ENCODE data around the gene RNF26.
A peak's percentile ranks its signal among the peaks of the same experiment; 100 is the strongest.

The RNF26 gene

DNA sequence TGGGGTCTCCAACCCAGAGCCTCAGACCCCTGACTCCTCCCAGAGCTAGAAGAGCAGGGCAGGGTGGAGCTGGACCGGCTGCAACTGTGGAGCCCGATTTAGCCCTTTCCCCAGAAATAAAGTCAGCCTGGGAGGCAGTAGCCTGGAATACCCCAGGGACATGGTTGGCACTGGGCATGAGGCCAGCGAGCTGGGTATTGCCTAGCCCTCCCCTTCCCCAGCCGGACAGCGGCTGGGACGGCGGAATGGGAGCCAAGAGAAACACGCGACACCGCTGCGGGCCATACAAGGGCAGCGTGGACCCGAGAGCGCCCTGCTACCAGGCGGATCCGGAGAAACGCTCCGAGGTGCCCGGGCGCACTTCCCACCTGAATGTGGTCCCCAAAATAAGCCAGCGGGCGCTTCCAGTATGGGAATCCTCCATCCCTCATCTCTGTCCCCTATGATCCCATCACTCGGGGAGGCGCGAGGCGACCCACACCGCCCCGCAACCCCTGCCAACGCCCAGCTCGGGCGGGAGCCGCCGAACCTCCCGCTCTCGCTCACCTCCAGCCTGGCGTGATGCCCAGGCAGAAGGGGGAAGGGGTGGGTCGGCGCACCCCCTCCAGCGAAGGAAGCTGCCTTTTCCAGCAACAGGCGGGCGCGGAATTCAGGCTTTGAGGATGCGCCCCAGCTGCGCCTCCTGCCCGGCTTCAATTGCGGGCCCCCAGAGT, 18.2 kb upstream of the RNF26 start:
- DNase-seq, result no peak

DNA sequence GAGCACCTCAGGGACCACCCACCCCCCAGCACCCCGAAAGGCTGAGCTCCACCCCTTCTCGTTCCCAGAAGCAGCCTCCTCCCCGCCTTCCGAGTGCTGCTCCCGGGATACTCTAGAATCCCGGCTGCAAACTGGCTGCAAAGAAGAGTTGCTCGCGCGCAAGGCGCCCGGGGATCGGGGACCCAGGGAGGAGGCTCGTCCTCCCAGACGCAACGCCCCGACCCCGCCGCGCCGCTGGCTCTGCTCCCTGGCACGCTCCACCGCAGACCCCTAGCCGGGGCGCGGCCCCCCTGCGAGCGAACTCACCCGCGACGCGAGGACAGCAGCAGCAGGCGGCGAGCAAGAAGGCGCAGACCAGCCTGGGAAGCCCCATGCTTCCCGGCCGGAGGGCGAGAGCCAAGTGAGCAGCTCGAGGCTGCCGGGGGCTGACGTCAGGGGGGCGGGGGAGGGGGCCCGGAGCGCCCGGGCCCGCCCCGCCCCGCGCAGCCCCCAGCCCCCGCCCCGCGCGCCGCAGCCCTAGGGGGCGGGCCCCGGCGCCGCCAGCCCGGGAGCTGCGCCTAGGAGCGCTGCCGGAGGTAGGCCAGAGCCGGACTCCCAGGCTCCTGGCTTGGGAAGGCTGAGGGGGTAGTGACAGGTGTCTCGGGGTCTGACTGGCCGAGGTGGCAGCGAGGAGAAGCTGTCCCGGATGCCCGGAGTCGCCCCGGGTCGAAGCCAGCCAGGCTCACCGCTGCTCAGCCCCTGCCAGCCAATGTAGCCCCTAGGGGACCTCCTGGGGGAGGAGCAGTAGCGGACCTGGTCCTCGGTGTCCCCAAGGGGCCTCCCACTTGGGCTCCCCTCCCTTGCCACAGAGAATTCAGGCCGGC, 17.4 kb upstream of the RNF26 start, which contains the start of gene MCAM:
Gene MCAM (minus strand): TSS at position 402 of the 863 bp plus-strand sequence. CDS start 29 bp downstream, at position 373.
- no peak for DNase-seq

DNA sequence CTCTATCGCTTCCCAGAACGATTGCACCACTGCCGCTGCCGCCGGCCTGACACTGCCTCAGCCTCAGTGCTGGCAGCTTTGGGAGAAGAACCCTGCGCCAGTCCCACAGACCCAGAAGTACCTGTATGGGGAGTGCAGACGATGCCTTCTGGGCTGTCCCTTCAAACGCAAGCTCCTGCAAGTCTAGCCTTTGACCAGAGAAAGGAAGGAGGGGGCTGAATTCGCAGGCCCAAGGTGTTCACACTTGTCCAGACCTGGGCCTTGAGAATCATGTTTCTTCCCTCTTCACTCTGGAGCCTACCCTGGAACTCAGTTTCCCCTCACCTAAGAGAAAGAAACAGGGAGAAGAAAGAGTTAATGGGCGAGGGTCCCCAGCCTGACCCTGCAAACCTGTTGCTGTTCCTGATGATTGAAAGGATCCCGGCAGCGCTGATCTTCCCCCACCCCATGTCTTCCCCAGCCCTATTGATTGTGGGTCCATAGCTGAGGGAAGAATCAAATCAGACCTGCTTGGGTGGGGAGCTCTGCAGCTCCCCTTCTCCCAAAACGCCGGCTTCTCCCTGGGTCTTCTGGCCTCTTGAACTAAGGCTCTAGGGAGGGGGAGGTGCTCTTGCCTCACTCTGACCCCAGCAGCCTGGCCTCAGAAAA, 16.6 kb upstream of the RNF26 start:
- DNase-seq, result no peak

DNA sequence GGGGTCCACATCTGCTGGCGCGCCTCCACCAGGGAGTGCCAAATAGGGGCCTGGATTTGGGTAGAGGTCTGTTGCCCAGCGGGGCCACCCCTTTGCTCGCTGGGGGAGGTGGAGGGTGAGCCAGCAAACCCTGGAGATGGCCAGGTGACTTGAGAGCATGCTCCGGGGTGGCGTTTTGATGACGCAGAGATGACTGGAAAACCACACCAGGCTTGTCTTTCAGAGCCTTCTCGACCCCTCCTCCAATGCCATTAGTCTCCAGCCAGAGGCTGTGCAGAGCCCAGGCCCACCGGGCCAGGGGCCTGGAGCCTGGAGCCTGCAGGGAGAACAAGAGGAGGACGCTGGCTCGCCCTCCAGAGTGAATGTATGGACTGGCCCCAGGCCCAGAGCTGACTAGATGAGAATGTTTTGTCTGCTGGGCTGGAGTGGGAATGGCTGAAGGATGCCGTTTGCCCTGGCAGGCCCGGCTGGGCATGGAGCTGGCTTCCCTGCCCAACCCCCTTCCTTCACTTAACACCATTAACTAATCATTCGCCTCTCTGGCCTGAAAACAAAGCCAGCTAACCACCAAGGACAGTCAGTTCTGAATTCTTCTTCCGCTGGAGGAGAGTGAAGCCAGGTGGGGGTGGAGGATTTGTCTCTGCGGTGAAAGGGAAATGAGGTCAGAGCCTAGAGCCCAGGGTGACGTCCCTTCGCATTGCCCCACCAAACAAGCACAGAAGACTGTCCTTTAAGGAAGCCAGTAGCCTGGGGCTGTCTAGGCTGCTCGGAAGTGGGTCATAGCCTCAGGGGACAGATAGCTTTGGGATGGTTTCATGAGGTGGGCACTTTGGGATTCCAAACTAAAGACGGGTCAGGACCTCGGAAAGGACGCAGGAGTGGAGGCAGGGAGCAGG, 15.8 kb upstream of the RNF26 start:
- DNase-seq, result no peak

DNA sequence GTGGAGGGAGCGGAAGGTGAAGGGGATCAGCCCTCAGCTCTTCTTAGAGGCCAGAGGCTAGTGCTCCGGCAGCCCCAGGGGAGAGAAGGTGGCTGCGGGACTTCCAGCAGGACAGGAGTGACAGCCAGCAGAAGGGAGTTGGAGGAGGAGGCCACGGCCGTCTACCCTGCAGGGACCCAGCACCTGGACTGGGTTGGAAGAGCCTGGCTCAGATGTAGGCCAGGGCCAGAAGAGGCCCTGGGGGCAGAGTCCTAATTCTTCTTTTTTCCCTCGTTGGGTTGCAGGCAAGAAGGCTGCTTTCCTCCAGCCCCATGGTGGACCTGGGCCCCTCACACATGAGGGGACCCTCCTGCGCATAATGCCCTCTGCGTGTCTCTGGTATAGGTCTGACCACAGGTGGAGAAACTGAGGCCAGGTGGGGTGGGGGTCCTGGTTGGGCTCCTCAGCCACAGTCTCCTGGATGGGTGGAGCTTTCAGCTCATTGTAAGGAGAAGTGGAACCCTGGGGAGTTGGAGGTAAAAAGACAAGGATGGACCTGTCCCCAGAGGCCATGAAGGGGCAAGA, 15.1 kb upstream of the RNF26 start:
- DNase-seq, result no peak

DNA sequence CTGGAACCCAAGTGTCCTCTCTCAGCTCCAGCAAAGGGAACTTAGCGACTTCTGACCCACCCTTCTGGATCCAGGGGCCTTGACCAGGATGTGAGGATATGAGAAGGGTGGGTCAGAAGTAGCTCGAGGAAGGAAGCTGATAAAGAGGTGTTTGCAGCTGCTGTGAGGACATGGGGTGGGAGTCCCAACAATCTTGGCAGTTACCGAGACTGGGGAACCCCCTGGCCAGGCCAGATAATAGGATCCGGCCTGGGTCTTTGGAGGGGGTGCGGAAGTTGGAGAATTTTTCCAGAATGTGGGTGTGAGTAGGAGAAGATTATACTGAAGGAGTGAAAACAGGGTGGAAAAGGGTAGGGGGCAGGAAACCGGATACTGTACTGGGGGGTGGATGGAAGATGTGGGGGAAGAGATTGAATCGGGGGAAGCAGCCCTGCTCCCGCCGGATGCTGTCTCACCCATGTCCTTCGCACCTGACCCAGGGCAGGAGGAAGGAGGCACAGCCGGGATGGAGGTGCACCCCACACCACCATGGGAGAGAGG, 14.6 kb upstream of the RNF26 start:
- no peak for DNase-seq

DNA sequence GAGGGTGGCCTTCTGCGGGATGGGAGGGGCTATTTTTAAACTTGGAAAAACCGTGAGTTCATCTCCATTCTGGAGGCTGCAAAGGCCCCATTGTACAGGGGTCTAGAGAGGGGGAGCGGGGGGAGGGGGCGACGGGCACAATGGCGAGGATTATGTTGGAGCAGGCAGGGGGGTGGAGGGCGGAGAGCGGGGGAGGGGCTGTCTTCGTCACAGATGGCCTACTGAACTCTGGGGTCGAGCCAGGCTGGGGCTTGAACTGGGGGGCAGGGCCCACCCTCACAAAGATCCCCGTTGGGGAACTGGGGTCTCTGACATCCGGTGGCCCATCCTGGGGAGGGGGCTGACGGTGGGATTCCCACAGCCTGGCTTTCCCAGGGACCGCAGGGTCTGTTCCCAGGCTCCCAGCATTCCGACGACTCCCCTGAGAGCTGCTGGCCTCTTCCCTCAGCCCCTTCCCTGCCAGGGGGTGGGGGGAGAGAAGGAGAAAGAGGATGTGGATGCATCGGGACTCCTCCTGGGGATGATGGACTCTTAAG, 14.0 kb upstream of the RNF26 start:
- no peak for DNase-seq

DNA sequence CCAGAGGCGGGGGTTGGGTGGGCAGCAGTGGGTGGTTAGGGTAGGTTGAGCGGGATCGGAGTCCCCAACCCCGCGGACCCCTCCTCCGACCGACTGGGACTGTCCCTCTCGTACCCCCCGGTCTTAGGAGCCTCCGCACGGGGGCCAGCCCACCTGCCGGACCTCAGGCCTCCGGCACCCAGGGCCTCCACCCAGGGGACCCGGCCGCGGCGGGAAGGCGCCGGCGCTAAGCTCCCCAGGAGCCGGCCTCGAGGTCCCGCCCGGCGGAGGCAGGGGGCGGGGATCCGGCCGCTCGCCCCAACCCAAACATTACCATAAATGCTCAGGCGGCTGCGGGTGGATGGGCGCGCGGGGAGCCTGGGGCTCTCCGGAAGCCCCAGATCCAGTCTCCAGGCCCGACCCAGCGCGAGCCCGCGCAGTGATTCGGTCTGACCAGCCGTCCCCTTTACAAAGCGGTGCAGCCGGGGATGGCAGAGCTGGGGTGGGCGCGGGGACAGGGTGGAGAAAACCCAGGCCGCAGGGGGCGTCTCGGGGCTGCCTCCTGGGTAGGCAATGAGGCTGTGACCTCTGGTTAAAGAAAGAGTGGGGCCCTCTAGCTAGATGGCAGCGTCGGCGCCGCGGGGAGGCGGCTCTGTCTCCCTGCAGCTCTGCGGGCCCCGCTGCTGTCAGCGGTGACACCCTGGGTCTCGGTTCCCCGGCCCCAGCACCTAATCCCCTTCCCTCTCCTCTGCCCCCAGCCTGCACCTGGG, 13.4 kb upstream of the RNF26 start:
- peak in 1 of 2 experiments; percentile 26 for DNase-seq

DNA sequence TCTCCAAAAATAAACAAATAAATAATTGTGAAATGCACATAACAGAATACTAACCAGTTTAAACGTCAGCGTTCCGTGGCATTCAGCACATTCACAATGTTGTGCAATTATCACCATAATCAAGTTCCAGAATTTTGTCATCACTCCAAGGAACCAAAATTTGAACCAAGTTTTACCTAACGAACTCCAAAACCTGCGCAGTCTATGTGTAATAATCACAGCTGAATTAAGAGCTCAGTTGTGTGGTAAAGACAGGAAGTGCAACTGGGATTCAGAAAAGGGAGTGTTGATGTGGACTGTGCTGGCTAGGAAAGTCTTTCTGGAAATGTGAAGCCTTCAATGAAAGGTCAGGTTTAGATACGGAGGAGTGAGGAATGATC, 12.0 kb upstream of the RNF26 start:
- DNase-seq, result no peak

DNA sequence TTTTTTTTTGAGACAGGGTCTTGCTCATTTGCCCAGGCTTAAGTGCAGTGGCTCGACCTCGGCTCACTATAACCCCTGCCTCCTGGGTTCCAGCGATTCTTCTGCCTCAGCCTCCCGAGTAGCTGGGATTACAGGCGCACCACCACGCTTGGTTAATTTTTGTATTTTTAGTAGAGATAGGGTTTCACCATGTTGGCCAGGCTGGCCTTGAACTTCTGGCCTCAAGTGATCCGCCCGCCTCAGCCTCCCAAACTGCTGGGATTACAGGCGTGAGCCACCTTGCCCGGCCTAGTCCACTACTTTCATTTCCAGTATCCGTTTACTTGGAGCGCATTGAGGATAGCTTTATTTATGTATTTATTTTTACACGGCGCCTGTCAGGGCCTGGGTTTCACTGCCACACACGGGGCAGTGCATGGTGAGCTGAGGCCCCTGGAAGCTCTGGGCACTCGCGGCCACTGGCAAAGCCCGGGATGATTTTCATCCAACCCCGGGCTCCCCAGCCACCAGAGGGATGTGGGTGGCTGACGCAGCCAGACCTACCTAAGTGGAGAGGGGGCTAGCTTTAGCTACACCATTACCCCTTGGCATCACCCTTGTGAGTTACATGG, 11.3 kb upstream of the RNF26 start:
- no peak for DNase-seq

DNA sequence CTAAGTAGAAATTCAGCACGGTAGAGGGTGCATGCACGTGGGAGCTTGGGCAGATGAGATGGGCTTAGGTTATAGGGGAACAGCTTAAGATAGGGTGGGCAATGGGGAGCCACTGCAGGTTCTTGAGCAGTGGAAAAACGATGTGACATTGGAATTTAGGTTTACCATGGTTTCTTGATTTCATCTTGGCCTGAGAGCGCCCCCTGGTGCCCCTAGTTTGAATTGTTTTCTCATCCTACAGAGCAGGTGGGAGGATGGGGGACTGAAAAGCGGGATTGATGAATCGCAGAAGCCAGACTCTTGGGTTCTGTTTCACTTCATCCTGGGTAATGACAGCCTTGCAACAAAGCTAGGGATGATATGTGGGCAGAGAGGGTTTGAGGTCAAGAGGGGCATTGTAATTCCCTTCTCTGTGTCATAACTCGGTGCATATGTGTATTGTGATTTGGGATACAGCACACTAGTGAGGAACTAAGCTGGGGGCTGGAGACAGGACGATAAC, 10.7 kb upstream of the RNF26 start:
- DNase-seq, result peak; percentile 48 to 54

DNA sequence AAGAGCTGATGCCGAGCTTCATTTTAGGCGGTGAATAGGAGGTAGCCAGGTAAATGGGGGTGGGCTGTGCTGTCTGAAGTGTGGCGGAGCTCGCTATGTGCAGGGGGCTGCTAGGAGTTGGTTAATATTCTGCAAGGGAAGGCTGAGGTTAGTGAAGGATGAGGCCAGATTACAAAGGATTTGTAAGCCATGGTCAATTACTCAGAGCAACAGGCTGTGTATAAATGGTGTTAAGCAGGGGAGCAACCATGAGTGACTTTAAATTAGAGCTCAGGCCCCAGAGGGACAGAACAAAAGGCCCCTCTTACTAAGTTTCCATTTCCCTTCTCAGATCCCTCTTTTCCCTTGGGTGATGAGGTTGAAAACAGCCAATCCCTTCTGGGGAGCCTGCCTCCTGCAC, 10.1 kb upstream of the RNF26 start:
- DNase-seq, result no peak

DNA sequence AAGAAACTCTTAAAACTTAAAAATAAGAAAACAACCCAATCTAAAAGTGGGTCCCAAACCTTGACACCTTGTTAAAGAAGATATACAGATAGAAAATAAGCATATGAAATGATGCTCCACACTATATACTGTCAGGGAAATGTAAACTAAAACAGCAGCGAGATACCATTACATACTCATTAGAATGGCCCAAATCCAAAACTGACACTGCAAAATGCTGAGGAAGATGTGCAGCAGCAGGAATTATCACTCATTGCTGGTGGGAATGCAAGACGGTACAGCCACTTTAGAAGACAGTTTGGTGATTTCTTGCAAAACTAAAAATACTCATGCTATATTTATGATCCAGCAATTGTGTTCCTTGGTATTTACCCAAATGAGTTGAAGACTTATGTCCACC, 5.0 kb upstream of the RNF26 start:
- DNase-seq, result no peak

DNA sequence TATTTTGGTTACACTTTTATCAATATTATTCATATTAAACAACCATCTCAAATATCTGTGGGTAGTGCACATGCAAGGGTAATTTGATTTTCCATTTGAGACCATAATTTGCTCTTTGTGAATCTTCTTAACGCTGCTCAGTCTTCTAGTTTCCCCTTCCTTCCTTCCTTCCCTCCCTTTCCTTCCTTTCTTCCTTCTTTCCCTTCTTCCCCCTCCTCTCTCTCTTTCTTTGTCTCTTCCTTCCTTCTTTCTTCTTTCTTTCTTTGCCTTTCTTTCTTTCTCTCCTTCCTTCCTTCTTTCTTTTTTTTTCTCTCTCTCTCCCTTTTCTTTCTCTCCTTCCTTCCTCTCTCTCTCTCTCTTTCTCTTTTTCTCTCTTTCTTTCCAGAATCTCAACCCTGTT, 4.1 kb upstream of the RNF26 start:
- DNase-seq, result no peak

DNA sequence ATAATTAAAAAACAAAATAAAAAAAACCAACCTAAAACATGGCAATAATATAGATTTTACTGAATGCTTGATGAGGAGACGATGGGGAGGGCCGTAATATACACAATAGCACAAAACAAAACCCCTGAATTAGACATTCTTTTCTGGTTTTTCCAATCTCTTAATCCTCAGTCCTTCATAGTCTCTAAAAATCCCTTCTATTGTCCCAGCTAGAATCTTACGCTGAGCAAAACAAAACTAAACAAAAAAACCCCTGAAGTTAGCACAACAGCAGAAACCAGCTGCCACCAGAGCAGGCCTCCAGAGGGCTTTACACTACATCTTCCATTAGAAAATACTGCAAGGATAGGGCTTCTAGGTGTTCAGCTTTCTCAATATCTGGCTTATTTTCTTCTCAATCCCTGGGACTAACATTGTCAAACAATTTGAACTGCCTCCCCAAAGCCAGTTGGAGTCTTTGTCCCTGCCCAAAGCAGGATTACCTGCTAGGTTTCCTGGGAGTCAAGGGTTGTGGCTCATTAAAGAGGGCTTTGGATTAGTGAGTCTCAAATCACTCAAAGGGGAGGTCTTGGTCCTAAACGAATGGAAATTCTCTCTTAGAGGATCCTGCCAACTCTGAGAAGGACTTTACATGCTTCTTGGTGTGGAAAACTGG, 2.1 kb upstream of the RNF26 start:
- no peak for DNase-seq

DNA sequence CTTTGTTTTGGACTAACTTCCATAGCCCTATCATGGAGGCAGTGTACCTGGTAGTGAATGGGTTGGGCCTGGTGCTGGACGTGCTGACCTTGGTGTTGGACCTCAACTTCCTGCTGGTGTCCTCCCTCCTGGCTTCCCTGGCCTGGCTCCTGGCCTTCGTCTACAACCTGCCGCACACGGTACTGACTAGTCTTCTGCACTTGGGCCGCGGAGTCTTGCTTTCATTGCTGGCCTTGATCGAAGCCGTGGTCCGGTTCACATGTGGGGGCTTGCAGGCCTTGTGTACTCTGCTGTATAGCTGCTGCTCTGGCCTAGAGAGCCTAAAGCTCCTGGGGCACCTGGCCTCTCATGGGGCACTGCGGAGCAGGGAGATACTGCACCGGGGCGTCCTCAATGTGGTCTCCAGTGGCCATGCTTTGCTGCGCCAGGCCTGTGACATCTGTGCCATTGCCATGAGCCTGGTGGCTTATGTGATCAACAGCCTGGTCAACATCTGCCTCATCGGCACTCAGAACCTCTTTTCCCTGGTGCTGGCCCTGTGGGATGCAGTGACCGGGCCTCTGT, 846 bp downstream of the RNF26 start:
- DNase-seq, result no peak

DNA sequence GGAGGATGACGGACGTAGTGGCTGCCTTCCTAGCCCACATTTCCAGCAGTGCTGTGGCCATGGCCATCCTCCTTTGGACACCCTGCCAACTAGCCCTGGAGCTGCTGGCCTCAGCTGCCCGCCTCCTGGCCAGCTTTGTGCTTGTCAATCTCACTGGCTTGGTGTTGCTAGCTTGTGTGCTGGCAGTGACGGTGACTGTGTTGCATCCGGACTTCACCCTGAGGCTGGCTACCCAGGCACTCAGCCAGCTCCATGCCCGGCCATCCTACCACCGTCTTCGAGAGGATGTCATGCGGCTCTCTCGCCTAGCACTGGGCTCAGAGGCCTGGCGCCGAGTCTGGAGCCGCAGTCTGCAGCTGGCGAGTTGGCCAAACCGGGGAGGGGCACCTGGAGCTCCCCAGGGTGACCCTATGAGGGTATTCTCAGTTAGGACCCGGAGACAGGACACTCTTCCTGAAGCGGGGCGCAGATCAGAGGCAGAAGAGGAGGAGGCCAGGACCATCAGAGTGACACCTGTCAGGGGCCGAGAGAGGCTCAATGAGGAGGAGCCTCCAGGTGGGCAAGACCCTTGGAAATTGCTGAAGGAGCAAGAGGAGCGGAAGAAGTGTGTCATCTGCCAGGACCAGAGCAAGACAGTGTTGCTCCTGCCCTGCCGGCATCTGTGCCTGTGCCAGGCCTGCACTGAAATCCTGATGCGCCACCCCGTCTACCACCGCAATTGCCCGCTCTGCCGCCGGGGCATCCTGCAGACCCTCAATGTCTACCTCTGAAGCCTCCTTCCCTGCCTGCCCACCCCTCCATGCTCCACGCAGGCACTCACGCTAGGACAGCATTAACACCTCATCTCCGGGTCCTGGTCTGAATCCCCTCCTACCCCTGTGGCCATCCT, 1.6 kb downstream of the RNF26 start:
- DNase-seq, result no peak

DNA sequence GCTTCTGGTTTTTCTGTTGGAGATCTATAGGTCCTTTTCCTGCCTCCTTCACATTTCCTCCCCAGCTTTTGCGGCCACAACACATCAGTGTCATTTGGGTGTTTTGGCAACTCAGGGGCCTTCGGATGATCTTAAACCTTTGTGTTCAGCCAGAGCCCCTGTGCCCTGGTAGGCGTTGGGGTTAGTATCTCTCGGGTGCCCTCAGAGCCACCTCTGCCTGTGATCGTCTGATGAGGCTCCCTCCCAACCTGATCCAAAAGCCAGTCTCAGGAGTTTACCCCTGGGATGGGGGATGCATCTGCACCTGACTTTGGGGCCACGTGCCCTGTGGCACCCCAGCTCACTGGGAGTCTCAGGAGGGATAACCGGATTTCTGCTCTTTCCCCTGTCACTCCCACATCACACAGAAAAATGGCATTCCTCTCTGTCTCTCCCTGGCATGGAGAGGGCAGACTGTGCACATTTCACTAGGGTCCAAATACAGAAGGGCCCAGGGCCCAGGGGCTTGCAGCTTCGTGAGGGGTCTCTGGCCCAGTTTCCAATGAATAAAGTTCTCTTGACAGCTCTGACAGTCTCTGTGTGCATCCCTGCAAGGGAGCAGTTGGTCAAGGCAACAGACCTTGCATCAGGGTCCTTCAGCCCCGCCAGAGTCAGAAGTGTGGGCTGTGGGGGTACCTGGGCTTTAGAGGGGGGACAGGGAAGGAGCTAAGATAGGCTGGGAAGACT, 2.6 kb downstream of the RNF26 start:
- DNase-seq, result no peak

Measured in AML-193 (cell line).